ENCODE results near the gene POLA1.

Gene POLA1

DNA sequence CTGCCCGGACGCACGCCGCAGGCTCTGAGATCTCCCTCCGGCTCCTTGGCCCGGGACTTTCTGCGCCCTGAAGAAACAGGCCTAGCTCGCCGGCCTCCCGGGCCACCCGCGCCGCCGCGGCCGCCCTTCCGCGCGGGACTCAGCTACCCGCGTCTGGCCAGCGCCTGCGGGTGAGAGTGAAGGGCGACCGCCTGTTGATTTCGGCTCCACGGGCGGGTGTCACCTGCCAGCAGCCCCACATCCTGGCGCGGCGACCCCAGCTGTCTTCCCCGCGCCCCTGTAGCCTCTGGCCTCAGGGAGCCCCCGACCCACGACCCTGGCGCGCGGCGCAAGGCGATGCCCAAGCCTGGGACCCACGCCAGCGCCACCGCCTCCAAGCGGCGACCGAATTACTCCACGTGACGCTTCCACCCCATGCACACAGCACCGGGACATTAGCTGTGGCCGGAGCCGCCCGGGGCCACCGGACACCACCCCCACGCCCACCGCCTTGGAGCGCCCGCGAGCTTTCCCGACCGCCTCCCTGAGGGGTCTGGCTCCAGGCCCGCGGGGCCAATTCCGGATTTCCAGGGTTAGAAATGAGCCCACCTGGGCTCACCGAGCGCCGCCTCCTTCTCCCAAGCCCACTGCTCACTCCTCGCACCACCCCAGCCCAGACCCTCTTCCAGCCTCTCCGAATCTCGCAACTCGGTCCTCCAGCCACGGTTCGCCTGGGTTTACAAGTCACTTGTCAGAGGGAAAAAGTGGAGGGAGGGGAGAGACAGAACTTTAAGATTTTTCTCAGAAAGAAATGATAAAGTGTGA, 311.9 kb downstream of the POLA1 start:
- TF ChIP-seq ZBTB7A (IDR thresholded peaks at IDR 0.05; ENCODE audit: low read depth) (no peak), FOXM1 (IDR thresholded peaks at IDR 0.05; ENCODE audit: borderline replicate concordance, low read depth) (no peak)
- TF ChIP-seq, protein P1, sequence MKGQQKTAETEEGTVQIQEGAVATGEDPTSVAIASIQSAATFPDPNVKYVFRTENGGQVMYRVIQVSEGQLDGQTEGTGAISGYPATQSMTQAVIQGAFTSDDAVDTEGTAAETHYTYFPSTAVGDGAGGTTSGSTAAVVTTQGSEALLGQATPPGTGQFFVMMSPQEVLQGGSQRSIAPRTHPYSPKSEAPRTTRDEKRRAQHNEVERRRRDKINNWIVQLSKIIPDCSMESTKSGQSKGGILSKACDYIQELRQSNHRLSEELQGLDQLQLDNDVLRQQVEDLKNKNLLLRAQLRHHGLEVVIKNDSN (IDR thresholded peaks at IDR 0.05) = peak; percentile 43; the same call in 1 of the 2 replicates

DNA sequence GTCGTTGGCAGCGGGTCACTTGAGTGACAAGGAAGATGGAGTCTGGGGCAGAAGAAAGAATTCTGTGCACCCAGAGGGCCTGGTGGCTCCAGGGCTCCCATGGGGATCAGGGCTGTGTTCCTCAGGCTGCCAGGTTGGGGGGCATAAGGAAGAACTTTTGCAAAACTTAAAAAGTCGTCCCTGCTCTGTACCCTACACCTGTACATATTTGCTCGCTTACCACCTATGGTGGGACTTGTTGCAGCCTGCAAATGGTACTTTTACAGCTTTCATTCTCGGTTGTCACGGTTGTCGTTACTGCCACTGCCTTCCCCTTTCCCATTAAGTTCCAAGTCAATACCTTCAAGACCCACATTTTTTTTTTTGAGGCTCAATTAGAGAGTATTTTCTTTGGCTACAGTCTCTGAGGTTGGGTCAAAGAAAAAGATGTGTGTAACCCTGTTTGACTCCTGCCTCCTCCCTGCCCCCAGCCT, 312.9 kb downstream of the POLA1 start:
- TF ChIP-seq TAF1 (IDR thresholded peaks at IDR 0.05; ENCODE audit: low read depth) = no peak
- no peak for TF ChIP-seq FOXM1 (IDR thresholded peaks at IDR 0.05; ENCODE audit: borderline replicate concordance, low read depth)
- TF ChIP-seq, protein P2, sequence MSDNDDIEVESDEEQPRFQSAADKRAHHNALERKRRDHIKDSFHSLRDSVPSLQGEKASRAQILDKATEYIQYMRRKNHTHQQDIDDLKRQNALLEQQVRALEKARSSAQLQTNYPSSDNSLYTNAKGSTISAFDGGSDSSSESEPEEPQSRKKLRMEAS (IDR thresholded peaks at IDR 0.05) = no peak
- TF ChIP-seq NFIC (IDR thresholded peaks at IDR 0.05) = no peak
- TF ChIP-seq CREB1 (IDR thresholded peaks at IDR 0.05; ENCODE audit: low read depth) = no peak
- TF ChIP-seq TEAD4 (IDR thresholded peaks at IDR 0.05) = no peak
- no peak for TF ChIP-seq EP300 (IDR thresholded peaks at IDR 0.05; ENCODE audit: borderline replicate concordance)
- TF ChIP-seq, protein P3, sequence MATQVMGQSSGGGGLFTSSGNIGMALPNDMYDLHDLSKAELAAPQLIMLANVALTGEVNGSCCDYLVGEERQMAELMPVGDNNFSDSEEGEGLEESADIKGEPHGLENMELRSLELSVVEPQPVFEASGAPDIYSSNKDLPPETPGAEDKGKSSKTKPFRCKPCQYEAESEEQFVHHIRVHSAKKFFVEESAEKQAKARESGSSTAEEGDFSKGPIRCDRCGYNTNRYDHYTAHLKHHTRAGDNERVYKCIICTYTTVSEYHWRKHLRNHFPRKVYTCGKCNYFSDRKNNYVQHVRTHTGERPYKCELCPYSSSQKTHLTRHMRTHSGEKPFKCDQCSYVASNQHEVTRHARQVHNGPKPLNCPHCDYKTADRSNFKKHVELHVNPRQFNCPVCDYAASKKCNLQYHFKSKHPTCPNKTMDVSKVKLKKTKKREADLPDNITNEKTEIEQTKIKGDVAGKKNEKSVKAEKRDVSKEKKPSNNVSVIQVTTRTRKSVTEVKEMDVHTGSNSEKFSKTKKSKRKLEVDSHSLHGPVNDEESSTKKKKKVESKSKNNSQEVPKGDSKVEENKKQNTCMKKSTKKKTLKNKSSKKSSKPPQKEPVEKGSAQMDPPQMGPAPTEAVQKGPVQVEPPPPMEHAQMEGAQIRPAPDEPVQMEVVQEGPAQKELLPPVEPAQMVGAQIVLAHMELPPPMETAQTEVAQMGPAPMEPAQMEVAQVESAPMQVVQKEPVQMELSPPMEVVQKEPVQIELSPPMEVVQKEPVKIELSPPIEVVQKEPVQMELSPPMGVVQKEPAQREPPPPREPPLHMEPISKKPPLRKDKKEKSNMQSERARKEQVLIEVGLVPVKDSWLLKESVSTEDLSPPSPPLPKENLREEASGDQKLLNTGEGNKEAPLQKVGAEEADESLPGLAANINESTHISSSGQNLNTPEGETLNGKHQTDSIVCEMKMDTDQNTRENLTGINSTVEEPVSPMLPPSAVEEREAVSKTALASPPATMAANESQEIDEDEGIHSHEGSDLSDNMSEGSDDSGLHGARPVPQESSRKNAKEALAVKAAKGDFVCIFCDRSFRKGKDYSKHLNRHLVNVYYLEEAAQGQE (IDR thresholded peaks at IDR 0.05; ENCODE audit: low read depth) = no peak

DNA sequence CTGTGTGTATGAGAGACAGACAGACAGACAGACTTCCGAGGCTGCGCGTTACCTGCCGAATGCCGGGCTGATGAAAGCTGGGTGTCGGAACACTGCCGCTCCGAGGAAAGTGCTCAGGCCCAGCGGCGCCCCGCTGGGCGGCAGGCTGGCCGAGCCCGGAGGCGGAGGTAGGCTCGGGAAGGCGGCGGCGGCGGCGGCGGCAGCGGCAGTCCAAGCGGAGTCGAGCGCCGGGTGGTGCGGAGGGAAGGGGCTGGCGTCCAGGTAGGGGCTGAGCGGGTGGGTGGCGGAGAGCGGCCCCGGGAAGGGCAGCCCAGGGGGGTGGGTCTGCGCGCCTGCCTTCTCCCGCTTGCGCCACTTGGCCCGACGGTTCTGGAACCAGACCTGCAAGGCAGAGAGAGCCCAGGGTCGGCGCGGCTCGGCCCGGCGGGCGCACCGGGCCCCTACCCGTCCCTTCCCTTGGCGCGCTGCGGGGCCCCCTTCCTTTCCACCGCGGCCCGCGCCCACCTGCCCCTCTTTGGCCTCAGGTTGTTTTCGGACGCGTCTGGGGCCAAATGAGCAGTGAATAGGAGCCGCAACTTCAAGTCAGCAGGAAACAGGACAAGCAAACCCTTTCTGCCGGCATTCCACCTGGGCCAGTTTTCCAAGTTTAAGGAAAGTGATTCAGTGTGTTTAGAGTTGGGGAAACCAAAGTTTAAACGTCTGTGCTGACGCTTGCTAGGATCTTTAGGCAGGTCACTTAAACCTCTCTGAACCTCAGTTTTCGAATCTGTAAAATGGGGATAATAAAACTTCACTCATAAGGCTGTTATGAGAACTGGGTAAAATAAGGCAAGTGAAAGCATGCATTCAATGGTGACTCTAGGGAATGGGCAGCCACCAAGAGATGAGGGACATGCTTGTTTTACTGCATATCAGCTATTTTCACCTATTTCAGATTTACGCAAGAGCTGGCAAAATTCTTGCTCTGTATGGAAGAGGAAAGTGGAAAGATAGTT, 313.6 kb downstream of the POLA1 start:
- TF ChIP-seq CREB1 (IDR thresholded peaks at IDR 0.05; ENCODE audit: low read depth) (no peak), RAD21 (IDR thresholded peaks at IDR 0.05; ENCODE audit: low read depth) (no peak), EP300 (IDR thresholded peaks at IDR 0.05; ENCODE audit: borderline replicate concordance) (no peak)

DNA sequence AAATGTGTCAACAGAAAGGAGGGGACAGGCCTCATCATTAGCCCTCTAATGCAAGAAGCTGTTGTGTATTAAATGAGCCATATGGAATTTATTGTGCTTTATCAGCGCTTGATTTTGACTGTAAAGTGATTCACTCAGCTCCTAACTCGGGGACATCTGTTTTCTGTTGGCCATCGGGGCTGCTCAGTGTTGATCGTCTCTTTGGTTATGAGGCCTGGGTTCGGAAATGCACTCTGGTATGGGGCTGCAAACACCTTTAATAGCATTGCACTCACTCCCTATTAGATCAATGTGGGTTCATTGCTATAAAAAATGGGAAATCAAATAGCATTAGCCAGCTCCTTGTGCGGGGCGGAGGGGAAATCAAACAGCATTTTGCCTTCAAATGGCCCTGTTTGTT, 315.7 kb downstream of the POLA1 start:
- TF ChIP-seq EP300 (IDR thresholded peaks at IDR 0.05; ENCODE audit: borderline replicate concordance) (no peak), RAD21 (IDR thresholded peaks at IDR 0.05; ENCODE audit: low read depth) (no peak), TAF1 (IDR thresholded peaks at IDR 0.05; ENCODE audit: low read depth) (no peak), FOXM1 (IDR thresholded peaks at IDR 0.05; ENCODE audit: borderline replicate concordance, low read depth) (no peak)
- TF ChIP-seq, protein P1 (IDR thresholded peaks at IDR 0.05) = no peak

DNA sequence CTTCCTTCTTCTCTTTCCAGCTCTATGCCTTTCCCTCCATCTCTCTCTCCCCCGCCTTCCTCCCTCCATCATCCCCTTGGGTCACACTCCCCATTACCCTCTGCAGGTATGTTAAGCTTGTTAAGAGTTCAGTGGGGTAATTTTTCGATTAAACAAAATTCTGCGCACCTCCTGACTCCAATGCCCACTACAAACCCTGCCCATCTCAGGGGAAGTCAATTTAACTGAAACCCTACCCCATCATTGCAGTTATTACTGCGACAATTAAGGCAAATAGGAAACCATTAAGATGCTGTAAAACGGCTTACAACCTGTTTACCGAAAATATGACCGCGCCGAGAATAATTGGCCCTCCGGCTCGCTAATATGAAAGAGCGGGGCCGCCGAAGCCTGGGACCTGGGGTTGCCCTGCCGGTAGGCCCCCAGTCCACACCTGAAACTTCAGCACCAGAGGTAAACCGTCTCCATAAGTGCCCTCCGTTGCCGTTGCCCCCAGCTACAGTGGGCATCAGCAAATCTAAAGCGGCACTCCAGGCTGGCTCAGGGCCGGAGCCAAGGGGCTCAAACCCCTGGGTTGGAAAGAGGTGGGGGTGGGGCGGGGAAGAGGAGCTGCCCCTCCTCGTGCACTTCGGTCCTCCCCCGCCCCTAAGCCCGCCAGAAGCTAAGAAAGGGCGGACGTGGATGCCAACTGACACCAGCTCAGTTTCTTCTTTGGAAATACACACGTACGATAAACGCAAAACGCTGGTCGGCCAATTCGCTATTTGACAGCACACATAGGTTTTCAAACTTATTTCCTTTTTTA, 317.3 kb downstream of the POLA1 start:
- no peak for TF ChIP-seq CREB1 (IDR thresholded peaks at IDR 0.05; ENCODE audit: low read depth)
- TF ChIP-seq FOXM1 (IDR thresholded peaks at IDR 0.05; ENCODE audit: borderline replicate concordance, low read depth) = no peak

DNA sequence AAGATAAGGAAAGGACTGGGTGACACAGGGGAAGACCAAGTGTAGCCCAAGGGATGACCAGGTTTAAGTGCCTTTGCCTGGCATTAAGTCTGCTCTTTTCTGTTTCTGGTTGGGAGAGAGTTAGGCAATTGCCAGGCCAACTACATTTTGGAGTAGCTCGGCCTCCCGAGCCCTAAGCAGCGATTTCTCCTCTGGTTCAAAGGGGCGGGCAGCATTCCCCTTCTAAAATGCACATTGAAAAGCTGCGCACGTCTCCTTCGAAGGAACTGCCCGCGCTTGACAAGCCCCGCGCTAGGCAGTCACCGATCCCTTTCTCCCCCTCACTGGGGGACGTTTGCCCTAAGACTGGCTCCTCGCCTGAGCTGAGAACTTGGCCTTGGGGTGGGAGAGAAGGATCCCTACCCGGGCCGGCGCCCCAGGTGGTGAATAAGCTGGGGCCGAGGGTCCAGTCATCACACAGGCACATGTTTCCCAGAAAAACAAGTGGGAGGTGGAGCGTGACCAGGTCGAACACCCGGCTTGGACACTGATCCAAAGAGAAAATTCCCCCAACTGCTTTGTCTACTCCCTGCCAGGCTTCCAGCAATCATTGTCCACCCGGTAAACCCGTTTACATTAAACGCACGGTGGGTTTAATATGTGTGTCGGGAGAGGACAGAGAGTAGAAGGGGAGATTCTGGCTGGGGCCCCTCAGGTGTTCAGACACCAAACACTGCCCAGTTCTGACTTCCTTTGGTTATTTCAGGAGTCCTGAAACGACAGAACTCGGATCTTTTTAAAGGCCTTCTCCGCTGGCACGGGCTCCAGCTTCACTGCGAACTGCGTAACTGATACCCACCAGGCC, 318.1 kb downstream of the POLA1 start:
- TF ChIP-seq TAF1 (IDR thresholded peaks at IDR 0.05; ENCODE audit: low read depth) (no peak), EP300 (IDR thresholded peaks at IDR 0.05; ENCODE audit: borderline replicate concordance) (no peak), CREB1 (IDR thresholded peaks at IDR 0.05; ENCODE audit: low read depth) (no peak)

DNA sequence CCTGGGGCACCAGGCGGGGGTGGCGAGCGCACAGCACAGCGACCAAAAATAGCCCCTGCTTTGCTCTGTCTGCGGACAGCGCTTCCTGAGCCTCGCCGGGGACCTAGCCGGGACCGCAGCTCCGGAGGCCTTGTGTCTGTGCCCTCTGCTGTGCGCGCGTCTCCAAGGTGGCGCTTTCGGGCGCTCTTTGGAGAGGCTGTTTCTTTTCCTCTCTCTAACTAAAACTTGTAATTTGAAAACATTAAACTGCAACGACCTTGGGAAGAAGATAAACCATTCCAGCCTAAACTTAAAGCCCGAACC, 318.7 kb downstream of the POLA1 start:
- TF ChIP-seq ZBTB7A (IDR thresholded peaks at IDR 0.05; ENCODE audit: low read depth) = no peak
- TF ChIP-seq NFIC (IDR thresholded peaks at IDR 0.05) = no peak

All from Ishikawa (cell line).